ENCODE results near the gene GCLM.
"Not testable (repeated sequence)": the region's sequence is repeated elsewhere in the genome, so short reads cannot be mapped to it uniquely, and the experiment has no call there.

GCLM gene, protein sequence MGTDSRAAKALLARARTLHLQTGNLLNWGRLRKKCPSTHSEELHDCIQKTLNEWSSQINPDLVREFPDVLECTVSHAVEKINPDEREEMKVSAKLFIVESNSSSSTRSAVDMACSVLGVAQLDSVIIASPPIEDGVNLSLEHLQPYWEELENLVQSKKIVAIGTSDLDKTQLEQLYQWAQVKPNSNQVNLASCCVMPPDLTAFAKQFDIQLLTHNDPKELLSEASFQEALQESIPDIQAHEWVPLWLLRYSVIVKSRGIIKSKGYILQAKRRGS

DNA sequence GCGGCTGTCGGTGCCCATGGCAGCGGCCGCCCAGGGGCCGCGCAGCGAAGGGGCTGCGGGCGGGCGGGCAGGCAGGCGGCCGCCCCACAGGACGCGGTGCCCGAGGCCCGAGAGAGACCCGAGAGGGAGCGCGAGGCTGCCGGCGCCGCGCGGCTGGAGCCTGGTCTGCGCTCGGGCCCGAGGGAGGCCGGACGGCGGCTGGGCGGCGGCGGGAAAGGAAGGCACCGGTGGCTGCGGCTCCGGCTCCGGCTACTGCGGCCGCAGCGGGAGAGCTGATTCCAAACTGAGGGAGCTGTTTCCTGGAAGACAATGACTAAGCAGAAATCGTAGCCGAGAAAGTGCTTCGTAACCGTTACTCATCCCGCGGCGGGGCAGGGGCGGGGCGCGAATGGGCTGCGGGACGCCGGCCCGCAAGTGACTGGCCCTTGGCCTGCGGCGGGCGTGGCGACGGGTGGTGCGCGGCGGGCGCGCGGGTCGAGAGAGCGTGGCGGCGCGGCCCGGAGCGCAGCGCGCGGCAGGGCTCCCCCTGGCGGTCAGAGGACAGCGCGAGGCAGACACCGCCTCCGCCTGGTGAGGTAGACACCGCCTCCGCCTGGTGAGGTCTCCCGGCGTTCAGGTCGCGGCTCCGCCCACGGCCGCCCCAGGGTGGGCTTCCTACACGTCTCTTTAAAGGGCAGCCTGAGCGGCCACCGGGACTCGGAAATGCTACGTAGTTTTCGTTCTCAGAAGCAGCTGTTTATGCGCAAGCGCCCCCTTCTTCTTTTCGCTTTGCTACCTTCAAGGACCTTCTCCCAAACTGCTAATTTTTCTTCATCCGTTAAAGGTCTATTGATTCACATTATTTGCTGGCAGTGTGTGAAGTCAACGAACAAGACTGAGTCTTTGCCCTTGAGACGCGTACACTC lies at the start of gene GCLM:
Gene GCLM, minus strand, starts transcription at position 285 of the 905 bp plus-strand sequence. Its CDS starts 267 bp downstream, at position 18.
- DNase-seq: peak; percentile 77 to 79

DNA sequence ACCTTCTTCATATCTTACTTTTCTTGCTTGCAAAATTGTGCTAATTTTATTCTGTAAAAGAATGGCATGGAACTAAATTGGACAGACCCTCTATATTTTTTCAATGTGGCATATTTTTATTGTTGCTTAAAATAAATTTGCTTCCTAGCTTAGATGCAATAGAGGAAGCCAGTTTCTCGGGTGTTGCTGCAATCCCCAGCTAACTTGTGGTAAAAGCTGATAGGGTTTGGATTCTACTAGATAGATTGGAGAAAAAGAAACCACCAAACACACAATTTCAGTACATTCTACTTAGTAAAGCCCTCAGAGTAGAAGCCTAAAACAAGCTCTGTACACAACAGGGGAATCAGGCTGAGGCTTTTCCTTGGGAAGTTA lies 49.5 kb upstream of the GCLM start:
- DNase-seq: no peak

DNA sequence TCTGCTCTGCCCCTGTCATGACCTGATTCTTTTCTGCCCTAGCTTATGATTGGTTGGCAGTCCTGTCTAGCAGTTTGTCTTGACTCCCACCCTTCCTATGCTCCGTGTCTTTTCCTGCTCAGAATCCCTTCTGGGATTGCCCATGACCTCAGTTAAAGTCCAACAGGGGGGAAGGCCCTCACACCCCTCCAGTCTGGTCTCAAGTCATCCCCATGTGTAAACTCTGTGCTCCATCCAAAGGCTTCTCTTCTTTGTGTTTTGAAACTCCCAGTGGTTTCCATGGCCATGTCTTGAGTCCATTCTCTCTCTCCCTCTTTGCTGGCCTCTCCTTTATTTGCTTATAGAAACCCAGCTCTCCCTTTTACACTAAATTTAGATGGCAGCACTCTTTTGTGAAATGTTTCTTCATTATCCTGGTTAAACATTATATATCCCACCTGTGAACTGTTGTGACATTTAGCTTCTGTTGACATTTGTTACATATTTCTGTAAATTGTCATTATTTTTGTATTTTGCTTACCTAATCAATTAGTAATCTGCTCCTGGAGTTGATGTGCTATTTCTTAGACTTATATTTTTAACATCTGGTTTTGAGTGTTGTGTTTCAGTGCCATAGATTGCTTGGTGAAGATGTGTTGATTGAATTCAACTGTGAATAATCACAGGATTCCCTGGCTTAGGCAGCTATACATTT lies 48.9 kb upstream of the GCLM start:
- no peak for DNase-seq

DNA sequence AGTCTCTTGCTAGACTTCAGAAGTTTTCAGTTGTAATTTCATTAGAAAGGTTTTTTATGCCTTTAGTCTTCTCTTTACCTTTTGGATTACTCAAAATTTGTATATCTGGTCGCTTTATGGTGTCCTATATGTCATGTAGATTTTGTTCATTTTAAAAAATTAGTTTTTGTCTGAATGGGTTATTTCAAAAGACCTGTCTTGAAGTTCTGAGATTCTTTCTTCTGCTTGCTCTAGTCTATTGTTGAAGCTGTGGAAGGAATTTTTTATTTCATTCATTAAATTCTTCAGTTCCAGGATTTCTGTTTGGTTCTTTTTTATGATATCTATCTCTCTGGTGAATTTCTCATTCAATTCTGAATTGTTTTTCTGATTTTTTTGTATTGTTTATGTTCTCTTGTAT lies 46.5 kb upstream of the GCLM start:
- DNase-seq: no peak

DNA sequence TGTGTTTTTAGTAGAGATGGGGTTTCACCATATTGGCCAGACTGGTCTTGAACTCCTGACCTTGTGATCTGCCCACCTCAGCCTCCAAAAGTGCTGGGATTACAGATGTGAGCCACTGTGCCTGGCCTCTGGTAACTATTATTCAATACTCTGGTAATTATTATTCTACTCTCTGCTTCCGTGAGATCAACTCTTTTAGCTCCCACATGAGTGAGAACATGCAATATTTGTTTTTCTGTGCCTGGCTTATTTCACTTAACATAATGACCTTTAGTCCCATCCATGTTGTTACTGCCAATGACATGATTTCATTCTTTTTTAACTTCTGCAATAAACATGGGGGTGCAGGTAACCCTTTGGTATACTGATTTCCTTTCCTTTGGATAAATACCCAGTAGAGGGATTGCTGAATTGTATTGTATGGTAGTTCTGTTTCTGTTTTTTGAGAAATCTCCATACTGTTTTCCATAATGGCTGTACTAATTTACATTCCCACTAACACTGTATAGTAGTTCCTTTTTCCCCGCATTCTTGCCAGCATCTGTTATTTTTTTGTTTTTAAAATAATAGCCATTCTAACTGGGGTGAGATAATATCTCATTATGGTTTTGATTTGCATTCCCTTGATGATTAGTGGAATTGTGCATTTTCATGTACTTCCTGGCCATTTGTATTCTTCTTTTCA lies 37.9 kb upstream of the GCLM start:
- not testable (repeated sequence) for DNase-seq

DNA sequence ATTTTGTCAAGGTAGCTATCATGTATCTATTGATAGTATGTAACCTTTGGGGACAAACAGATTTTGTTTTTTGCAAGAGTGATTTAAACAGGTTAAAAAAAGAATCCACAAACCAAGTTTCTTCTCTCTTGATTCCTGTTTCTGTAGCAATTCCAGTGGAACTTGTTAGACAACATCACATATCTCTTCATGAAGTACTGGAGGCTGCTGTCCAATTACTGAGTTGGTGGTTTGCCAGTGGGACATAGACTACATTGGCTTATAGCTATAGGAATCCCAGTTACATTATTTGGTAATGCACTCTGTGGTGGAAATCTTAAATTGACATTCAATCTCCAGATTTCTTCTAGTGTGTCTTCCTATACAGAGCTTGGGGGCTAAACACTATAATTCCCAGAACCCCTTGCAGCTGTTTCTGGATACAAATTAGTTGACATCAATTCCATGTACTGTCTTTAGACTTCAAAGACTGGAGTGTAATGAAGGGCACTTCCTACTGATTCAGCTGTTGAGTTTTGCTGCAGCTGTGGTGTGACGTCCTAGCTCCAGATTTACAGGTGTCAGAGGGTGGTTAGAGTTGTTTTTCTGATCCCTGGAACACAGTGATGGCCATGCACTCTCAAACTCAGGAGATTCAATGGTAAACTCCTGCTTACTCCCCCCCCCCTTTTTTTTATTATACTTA lies 29.4 kb upstream of the GCLM start:
- no peak for DNase-seq

DNA sequence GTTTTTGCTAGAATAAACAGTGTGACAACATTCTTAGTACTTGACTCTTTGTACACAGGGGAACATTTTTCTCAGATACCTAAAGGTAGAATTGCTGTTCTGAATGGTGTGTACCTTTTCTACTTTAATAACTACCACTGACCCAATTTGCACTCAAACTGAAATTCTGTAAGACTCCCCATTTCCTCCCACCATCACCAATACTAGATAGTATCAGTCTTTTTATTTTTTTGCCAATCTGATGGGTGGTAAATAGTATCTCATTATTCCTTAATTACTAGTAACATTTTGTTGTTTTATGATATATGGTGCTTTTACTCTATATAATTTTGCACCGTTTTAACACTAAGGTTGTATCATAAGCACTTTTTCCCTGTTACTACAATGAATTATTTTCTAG lies 28.8 kb upstream of the GCLM start:
- DNase-seq: no peak

DNA sequence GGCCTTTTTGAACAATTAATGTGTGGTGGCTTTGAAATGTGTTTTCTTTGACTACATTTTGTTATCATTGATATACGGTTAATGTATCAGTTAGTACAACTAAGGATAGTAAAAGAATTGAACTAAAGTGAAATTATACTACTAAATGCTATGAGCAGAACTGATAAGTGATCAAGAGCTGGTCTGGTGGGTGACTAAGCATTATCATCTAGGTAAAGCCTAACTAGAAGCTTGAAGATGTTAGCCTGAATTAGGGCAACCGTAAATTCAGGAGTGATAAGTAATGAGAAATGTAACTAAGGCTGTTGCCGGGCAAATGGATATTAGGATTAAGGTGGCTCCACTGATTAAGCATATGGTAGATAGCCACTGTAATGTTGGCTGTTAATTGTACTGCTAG lies 16.0 kb upstream of the GCLM start:
- DNase-seq: no peak

DNA sequence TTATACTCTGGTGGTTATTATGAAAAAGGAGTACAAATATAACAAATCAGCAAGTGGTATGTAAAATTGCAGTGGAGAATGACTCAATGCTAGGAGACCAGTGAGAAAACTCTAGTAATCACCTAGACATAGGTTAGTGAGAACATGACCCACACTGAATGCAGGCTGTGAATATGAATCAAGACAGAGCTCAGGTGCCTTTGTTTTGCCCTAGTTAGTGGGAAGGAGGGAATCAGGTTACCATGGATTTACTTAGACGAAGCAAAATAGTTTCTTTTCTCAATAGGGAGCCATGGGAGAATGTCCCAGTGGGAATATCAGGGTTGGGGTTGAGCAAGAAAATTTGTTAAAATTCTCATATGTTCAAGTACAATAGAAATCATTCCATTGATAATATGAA lies 10.6 kb upstream of the GCLM start:
- no peak for DNase-seq

DNA sequence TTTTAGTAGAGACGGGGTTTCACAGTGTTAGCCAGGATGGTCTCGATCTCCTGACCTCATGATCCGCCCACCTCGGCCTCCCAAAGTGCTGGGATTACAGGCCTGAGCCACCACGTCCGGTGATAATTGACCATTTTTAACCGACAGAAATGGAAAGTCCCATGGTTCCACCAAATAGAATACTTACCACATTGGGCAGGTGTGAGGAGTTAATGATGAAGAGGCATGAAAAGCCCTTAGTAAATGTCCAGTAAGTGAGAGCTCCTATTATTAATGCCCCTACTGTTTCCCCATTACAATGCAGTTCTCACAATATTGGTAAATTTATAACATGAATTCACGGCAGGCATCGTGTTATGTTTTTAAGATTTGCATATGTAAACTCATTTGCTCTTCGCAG lies 8.1 kb upstream of the GCLM start:
- DNase-seq: no peak

DNA sequence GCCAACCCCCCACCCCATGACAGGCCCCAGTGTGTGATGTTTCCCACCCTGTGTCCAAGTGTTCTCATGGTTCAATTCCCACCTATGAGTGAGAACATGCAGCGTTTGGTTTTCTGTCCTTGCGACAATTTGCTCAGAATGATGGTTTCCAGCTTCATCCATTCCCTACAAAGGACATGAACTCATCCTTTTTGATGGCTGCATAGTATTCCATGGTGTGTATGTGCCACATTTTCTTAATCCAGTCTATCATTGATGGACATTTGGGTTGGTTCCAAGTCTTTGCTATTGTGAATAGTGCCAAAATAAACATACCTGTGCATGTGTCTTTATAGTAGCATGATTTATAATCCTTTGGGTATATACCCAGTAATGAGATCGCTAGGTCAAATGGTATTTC lies 1.6 kb upstream of the GCLM start:
- DNase-seq: not testable (repeated sequence)

DNA sequence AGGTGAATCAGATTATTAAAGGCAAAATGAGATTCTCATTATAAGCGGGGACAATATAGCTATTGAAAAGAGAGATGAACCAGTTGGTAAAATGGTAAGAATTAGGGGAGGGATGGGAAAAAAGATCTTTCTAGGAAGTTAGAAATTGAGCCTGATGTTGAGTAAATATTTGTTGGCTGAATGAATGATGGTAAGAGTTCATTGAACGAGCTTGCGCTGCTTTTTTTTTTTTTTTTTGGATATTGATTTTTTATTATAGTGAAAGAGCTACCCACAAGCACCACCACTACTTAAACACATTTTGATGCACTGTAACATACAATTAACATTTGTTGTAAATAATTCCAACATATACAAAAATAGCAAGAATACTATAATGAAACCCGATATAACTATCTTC lies 1.1 kb upstream of the GCLM start:
- no peak for DNase-seq

DNA sequence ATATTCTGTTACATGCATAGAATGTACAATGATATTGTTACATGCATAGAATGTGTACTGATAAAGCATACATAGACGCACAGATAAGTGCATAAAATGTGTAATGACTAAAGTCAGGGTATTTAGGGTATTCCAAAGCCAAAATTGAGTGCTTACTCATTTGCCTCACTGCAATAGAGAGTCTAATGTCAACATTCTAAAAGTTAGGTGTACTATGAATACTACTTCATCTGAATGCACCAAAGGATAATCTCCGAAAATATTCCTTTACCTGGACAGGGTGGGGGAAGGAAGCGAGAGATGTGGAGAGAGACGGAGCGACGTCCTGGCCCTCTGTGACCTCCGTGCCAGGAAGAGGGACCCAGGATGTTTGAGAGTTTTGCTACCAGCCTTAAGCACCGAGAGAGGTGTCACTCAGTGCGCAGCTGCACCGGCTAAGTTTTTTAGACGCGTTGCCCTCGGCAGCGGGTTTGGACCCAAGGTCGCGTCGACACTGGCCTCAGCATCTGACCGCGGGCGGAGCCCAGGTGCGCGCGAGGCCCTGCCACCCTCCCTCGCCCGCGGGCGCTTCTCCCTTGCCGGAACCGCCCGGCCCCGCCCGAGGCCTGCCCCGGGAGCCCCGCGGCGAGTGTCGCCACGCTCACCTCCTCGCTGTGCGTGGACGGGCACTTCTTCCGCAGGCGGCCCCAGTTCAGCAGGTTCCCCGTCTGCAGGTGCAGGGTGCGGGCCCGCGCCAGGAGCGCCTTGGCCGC lies 660 bp downstream of the GCLM start:
- DNase-seq: no peak

DNA sequence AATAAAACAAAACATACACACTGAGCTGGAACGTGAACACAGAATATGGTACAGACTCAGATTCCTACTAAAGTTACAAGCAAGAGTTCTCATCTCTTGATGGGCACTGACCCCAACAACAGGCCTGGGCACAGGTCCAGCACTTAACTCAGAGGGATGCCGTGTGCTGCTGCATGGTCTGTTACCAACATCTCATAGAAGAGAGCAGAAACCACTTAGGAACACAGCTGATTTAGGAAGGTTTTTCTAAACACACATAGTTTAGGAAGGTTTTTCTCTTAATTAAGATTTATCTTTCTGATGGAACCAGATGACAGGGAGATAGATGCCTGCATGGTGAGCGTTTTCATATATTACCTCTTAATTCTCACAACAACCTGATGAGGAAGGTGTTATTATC lies 1.5 kb downstream of the GCLM start:
- no peak for DNase-seq

DNA sequence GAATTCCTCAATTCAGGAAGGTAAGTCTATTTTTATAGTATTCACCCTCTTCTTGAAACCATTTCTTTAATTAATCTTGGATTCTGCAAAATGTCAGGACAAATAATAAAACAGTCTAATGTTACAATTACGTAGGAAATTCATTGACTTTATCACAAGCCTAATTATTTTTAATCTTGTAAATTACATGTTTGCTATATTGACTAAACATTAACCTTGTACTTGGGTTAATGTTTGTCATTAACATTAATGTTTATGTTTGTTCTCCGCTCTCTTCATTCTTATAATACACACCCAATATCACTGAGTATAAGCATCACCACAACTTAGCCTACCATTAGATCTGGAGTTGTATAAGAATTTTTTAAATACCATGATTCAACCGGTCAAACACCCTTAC lies 2.8 kb downstream of the GCLM start:
- no peak for DNase-seq

DNA sequence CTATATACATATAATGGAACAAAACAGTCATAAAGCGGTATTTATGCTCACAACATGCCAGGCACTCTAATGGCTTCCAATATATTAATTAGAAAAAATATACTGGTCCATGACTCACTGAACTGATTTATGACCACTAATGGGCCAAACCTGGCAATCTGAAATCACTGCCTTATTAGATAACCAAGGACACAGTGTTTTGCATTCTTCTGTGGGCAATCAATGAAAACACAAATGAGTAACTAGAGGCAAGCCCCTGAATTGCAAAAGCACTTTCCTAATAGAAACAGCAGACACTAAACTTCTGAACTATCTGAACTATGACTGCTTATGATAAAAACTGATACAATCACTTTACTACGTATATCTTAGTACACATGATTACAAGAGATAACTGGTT lies 3.5 kb downstream of the GCLM start:
- DNase-seq: no peak

DNA sequence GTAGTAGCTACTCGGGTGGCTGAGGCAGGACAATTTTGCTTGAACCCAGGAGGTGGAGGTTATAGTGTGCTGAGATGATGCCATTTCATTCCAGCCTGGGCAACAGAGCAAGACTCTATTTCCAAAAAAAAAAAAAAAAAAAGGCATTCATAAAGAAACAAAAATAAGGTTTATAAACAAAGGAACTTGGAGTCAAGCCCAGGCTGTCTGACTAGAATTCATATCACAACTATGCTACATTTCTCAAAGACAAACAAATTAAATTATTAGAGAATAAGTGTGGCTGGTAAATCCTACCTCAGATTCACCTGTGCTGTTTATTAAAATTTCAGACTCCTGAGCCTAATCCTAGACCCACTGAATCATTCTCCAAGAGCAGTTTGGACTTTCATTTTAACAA lies 4.2 kb downstream of the GCLM start:
- no peak for DNase-seq

DNA sequence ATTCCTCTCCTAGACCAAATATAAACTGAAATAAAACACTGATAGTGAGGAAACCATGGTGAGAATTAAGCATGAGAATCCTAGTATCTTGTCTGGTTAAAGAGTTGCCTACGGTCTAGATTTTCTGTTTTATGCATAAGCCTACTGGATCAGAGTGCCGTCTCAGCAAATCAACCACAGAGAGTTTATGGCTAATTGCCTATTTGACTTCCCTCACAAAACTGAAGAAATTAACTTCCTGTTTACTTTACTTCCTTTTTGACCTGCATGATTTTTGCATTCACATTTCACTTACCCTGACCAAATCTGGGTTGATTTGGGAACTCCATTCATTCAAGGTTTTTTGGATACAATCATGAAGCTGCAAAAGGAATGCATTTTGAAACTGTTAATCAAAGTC lies 5.0 kb downstream of the GCLM start:
- peak in 1 of 2 donors; percentile 22 for DNase-seq

DNA sequence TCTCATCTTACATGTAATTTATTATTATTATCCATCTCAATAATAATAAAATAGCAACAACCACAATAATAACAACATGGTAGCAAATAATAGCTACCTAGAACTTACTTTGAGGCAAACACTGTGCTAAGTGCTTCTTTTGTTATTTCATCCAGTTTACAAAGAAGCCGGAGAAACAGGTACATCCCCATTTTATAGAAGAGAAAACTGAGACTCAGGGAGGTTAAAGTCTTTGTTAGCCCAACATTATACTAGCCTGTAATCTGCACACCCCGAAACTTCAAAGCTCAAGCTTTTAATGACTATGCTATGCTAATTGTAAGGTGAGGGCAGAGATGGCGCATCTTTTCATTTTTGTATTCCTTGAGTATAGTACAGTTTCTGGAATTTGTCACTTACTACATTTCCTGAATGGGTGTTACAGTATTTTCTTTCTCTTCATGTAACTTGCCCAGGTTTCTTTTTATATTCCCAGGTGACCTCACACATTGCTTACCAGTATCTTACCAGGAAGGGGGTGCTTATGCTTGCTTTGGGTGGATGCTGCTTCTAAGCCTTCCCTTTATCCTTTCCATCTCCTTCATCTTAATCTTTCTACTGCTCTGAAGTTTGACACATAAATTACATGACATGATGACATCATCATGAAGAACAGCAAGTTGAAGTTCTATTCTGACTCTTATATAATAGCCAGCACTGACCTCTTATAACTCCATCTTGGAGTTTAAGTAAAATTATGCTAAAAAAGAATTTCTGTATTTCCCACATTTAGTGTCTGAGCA lies 8.3 kb downstream of the GCLM start:
- DNase-seq: no peak

DNA sequence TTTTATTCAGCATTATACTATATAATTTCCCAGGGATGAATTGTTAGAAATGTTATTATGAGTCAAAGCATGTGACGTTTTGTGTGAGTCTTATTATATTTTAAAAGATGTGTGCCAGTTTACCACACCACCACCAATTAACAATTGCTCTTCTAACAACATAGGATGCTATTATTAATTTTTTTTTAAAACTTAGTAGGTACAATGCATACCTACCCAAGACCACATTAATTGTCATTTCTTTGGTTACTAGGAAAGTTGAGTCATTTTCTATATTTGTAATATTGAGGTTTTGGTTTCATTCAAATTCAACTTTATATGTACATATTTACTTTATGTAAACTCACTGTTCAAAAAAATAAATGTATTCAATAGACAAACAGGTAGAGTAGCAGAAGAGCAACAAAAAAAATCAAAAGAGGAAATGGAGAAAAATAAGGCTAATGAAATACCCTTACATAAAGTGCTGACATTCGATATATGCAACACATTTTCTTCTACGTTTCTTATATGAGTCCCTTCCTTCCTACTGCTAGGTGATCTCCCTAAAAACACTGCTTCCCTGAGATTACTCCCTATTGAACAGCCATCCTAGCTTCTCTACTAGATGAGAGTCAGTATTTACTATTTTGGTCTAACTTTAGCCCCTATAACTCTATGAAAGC lies 9.6 kb downstream of the GCLM start:
- DNase-seq: no peak

Data from bone marrow (tissue), 2 donors.